Stimulated activated CD4-positive, alpha-beta T cell treated with anti-CD3 and anti-CD28 coated beads, Interleukin-2, amount 100 ng/mL, for 24 hours (primary cell): ENCODE measurements around the gene TPGS1.

Experiments used
- DNase-seq, 2 donors: peaks; one replicate each; pipeline ENCODE4 v3.0.0-alpha.2; 2020

TPGS1 gene

DNA sequence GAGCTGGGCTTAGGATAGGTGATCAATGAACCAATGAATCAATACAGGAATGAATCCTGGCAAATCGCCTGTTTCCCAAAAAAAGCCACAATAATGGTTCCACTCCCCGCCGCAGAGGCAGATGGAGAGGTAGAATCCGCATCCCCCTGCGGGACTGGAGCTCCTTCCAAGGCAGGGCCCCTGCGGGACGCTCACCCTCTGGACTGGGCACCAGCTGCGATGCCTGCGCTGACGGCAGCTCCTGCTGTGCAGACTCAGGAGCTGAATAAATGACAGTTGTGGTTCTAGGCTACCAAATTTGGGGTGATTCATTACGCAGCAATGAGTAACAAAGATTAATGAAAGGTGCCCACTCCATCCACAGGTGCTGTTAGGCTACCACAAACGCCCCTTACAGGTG lies 15.4 kb downstream of the TPGS1 start:
- no peak for DNase-seq

DNA sequence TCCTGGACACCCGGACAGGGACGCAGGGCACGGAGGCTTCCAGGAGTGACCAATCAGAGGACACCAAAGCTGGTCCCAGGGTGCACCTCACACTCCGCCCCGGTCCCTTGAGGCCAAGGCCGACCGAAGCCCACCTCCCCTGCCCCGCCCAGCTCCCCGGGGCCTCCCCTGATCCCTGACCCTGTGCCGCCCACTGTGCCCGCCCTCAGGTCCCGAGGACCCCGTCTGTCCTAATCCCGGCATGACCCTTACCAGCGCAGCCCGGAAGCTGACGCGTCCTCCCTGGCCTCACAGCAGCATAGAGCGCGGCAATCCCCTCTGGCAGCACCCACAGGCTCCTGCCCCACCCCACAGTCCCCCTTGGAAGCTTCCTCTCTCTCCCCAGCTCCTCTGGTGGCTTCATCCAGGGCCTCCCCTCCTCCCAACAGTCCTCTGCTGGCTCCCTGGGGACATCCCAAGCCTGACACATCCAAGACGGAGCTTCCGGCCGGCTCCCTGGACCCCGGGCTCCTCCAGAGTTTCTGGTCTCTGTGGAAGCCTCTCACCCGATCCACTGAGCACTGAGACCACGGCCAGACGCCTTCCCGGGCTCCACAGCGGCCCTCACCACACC lies 16.9 kb downstream of the TPGS1 start:
- DNase-seq, result no peak

DNA sequence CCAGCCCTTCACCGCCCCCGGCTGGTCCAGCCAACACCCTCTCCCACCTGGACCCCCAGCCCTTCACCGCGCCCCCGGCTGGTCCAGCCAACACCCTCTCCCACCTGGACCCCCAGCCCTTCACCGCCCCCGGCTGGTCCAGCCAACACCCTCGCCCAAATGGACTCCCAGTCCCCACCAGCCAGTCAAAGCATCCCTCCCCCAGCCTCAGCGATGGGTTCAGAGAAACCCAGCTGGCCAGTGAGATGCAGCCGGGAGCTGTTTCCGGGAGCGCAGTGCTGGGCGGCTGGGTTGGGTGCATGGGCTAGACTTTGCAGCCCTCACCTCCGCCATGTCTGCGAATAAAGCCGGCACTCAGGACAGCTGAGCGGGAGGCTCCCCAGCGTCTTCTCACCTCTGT lies 17.7 kb downstream of the TPGS1 start:
- no peak for DNase-seq

DNA sequence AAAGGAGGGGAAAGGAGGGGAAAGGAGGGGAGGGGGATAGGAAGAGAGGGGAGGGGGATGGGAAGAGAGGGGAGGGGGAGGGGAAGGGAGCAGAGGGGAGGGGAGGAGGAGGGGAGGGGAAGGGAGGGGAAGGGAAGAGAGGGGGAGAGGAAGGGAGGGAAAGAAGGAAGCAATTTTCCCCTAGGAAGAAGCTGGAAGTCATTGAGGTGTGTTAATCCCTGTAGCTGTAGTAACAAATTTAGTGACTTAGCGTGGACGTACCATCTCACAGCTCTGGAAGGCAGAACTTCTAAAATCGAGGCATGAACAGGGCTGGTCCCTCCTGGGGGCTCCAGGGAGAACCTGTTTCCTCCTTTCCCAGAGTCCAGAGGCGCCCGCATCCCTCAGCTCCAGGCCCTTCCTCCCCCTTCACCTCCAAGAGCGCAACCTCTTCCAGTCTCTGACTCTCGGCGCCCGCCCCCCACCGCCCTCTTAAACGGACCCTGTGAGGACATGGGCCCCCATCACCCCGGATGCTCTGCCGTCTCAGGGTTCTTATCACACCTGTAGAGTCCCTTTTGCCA lies 18.6 kb downstream of the TPGS1 start:
- no peak for DNase-seq

DNA sequence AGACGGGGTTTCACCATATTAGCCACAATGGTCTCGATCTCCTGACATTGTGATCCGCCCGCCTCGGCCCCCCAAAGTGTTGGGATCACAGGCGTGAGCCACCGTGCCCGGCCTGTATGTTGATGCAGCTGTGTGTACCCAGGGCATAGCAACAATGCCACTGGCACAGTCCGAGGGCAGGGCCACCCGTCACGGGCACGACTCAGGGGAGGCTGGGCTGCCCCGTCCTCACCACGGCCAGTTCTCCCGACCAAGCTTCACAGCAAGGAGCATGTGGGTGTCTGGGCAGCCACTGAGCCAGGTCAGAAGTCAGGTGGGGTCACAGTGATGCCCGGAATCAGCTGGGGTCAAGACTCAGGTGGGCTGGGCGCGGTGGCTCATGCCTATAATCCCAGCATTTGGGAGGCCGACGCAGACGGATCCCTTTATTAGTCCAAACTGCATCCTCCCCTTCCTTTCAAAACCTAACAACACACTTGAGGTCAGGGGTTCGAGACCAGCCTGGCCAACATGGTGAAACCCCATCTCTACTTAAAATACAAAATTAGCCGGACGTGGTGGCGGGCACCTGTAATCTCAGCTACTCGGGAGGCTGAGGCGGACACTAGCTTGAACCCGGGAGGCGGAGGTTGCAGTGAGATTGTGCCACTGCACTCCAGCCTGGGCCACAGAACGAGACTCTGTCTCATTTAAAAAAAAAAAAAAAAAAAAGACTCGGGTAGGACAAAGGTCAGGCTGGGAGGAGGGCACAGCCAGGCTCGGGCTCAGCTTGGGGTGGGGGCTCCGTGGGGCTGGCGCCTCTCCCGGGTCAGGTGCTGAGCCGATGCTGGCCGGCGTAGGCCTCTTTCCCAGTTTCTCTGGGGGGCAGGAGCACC lies 23.1 kb downstream of the TPGS1 start:
- DNase-seq, result no peak

DNA sequence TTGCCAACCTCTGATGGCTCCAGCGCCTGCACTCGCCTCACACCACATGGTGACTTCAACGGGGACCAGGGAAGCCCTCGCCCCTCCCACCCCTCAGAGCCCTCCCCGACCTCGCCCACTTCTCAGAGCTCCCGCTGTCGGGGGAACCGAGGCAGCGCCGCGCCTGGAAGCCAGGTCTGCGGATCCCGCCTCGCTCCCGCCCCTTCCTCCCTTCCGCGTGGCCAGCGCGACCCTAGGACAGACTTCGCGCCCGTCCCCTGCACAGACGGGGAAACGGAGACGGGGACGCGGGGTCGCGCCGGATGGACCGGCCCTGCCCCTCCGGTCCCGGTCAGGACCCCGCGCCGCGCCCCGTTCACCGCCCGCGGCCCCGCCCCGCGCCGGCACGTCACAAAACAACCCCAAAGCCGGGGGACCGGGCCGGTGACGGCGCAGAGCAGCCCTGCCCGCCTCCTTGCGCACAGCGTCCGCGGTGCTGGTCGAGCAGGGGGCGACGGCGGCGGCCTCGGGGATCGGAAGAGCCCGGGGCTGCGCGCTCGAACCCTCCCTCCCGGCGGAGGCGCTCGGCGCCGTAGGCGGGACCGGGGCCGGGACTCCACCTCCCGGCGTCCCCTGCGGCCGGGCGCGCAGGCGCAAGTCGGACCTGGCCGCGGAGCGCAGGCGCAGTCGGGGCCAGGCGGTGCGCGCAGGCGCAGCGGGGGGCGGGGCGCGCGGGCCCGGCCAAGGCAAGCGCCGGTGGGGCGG lies 23.9 kb downstream of the TPGS1 start:
- peak; percentile 87 to 89 for DNase-seq

DNA sequence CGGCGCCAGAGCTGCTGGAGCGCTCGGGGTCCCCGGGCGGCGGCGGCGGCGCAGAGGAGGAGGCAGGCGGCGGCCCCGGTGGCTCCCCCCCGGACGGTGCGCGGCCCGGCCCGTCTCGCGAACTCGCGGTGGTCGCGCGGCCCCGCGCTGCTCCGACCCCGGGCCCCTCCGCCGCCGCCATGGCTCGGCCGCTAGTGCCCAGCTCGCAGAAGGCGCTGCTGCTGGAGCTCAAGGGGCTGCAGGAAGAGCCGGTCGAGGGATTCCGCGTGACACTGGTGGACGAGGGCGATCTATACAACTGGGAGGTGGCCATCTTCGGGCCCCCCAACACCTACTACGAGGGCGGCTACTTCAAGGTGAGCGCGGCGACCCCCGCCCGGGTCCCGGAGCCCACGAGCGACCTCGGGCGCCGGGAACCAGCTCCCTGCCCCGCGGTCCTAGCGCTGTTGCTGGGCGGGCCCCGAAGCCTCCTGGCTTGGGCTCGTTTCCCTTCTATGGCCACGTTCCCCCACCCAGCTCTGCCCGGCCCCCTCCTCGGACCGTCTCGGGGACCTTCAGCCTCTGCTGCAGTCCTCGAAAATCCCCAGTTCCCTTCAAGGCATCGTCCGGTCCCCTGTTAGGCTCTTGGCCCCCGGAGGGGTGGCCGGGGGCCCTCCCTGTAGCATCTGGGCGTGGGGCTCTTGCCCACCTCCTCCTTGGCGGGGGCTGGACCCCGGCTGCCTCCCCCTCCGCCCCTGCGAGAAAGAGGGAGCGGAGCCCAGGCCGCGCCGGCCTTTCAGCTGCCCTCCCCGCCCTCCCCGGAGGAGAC lies 24.7 kb downstream of the TPGS1 start, which contains the start of gene CDC34:
Gene CDC34 (plus strand): TSS at position 8 of the 808 bp plus-strand sequence. CDS start 172 bp downstream, at position 180.
- peak in 1 of 2 donors; percentile 32 for DNase-seq

DNA sequence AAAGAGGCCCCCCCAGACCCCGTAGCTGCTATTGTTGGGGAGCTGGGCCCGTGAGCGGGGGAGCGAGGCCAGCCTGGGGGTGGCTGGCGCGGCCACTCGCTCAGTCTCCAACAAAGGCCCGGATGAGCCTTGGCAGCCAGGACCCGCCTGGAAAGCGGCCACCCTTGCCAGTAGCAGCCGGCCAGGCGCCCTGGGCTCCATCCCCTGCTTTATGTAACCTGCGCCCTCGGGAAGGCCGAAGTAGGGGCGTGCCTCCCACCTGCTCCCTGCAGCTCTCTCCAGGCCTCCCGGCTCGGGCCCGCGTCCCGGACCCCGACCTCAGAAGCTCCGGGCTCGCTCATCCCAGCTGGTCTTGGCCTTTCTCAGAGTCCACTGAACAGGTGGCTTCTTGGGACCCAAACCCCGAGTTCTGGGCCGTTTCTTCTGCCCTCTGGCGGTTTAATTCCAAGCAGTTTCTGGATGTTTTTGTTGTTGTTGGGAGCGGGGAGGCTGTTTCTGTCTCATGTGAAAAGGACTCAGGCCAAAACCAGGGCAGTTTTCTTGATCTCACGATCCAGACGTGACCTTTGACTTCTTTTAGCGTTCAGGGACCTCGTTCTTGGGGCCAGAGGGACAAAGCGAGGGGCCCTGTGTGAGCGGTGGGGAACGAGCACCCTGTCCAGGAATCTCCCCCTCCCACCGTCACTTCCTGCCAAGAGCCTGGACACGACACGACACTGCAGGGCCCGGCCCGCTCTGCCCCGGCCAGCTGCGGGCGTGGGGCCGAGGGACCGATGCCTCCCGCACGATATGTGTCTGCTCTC lies 25.5 kb downstream of the TPGS1 start:
- peak in 1 of 2 donors; percentile 47 for DNase-seq

DNA sequence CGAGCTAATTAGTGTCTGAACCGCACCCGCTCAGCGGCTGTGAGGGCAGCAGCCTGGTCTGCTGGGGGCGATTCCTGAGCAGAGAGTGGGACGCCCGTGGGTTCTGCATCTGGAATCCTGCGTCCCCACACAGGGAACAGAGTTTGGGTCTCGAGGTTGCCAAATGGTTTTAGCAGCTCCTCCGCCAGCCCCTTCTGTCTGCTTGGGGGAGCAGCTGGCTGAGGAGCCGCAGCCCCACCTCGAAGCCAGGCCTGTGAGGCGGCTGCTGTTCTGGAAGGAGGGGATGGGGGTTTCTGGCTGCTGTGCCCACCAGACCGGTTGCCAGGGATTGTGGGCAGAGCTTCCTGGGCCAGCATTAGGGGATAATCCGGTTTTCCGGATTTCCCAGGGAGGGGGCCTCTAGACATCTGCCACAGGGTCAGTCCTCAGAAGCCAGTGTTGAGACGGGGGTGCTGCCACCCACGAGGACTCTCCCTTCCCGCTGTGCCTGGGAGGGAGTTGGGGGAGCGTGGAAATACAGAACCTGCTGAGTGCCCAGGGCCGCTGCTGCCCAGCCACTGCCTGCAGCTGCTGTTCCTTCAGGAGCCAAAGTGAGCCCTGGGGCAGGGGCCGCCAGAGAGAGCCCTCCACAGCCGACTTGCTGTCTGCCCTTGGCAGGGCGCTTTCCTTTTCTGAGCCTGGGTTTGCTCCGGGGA lies 26.2 kb downstream of the TPGS1 start:
- no peak for DNase-seq

DNA sequence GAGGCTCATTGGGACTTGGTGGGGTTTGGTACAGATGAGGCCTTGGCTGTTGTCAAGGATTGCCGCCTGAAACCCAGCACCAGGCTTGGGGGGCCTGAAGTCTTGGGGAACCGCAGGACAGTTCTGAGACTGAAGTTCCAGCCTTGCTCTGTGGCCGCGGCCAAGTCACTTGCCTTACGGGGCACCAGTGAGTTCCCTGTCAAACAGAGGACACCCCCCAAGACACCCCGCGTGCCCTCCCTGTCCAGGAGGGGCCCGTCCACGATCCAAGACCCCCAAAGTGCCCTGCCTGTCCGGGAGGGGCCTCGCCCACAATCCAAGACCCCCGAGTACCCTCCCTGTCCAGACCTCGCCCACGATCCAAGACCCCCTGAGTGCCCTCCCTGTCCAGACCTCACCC lies 26.8 kb downstream of the TPGS1 start:
- DNase-seq, result no peak

DNA sequence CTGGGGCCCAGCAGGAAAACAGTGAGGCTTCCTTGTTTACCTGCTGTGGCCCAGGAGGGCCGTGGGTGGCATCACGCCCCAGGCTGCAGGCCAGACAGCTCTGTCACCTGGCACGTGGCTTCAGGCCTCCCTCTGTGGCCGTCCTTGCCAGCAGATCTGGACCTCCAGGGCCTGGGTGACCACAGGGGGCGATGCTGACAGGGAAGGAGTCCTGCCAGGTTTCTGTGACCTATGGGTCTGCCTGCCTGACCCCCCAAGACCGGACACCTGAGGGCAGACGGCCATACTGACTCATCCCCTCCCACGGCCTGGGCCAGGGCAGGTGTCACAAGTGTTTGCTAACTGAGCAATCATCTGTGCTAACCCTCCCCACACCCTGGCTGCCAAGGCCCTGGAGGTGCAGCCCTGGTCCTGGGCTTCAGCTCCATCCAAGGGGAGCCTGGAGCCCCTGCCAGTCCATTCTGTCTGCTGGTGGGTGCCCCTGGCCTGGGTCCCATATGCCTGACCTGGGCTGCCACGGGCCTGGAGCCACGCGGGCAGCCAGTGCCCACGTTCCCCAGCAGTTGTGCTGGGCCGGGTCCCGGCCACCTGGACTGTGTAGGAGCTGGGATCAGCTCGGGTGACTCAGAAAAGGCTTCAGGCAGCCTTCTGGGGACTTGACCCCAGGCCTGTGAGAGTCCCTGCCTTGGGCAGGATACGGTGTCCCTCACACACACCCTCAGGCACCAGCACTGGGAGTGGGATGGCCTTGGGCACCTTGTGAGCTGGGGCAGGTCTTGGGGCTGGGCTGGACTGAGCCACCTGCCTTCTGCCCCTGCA lies 27.9 kb downstream of the TPGS1 start:
- no peak for DNase-seq

DNA sequence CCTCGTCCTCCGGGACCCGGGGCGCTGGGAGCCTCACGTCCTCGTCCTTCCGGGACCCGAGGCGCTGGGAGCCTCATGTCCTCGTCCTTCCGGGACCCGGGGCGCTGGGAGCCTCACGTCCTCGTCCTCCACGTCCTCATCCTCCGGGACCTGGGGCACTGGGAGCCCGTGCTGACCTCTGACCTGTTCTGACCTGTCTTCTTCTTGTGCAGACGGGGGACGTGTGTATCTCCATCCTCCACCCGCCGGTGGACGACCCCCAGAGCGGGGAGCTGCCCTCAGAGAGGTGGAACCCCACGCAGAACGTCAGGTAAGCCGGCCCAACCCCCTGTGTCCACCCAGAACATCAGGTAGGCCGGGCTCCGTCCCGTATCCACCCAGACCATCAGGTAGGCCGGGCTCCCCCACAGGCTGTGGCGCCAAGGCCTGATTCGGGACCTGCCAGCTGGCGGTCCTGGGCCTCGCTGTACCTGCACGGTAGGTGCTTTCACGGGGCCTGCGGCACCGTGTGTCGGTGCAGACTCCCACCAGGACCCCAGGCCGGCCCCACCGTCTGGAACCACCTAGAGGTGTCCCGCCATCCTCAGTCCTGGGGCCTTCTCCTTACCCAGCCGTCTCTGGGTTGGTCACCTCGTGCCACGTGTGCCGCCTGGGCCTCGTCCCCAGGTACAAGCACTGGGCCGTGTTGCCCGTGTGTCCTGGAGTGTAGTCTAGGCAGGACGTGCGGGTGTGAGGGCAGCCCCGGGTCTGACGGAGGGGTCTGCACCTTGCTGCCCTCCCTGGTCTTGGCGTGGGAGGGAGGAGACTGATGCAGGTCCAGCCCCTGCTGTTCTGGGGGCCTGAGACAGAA lies 29.0 kb downstream of the TPGS1 start:
- no peak for DNase-seq

DNA sequence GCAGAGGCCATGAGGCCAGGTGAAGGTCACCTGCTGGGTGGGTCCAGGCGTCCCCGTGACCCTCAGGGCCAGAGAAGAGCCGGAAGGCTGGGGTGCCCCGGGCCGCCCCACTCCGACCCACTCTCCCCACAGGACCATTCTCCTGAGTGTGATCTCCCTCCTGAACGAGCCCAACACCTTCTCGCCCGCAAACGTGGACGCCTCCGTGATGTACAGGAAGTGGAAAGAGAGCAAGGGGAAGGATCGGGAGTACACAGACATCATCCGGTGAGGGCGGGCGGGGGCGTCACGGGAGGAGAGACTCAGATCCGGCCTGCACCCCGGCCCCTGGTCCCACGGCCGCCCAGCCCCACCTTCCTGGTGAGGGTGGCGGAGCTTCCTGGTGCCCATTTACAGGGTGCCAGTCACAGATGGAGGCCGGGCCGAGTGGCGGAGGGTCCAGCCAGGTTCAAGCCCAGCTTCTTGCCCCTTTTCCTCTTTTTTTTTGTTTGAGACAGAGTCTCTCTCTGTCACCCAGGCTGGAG lies 29.6 kb downstream of the TPGS1 start:
- DNase-seq, result no peak

DNA sequence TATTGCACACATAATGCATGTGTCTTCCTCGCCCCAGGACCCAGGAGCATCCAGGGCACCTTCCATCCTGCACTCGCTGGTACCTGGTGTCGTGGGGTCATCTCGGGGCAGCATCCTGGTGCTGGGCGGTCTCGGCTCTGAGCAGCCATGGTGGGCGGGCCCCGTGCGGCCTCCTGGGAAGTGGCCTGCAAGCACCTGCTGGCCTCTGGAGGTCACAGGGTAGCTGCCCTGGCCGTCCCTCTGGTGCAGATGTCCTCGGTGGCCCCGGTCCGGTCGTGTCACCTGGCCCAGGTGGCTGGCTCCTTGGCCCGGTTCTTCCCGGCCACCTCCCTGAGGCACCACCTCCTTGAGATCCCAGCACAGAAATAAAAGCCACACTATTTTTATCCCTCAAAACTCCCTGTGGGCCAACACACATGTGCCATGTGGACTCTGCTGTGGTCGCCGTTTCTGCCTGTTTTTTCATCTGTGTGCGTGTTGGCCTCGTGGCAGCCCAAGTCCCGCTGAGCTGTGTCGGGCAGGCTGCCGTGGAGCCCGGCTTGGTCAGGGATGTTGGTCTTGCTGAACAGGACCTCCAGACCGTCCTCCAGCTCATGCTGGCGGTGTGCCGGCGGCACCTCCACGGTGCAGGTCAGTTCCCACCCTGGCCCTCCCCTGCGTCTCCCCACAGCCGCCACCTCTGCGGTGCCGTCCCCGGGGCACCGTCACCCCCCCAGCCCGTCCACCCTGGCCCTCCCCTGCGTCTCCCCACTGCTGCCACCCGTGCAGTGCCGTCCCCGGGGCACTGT lies 31.5 kb downstream of the TPGS1 start:
- no peak for DNase-seq

DNA sequence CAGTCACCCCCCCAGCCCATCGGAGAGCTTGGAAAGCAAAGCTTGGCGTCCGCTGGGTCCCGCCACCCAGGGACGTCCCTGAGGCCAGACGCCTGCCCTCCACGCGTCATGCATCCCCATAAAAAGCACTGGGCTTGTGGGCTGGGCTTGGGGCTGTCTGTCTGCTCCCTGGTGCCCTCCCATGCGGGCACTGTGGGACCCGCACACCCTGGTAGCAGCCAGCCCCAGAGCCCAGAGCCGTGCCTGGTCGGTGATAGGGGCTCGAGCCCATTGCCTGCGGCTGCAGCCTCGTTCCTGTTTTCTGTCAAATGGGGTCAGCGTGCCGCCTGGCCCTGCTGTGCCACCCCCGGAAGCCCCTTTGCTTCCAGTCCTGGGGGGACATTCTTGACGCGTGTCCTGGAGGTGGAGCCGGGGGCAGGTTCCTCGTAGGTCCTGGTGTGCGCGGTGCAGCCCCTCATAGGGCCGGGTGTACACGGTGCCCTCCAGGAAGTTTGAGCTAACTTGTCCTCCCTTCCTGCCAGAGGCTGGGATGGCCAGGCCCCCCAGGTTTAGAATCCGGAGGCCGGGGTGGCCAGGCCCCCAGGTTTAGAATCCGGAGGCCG lies 32.2 kb downstream of the TPGS1 start:
- no peak for DNase-seq

DNA sequence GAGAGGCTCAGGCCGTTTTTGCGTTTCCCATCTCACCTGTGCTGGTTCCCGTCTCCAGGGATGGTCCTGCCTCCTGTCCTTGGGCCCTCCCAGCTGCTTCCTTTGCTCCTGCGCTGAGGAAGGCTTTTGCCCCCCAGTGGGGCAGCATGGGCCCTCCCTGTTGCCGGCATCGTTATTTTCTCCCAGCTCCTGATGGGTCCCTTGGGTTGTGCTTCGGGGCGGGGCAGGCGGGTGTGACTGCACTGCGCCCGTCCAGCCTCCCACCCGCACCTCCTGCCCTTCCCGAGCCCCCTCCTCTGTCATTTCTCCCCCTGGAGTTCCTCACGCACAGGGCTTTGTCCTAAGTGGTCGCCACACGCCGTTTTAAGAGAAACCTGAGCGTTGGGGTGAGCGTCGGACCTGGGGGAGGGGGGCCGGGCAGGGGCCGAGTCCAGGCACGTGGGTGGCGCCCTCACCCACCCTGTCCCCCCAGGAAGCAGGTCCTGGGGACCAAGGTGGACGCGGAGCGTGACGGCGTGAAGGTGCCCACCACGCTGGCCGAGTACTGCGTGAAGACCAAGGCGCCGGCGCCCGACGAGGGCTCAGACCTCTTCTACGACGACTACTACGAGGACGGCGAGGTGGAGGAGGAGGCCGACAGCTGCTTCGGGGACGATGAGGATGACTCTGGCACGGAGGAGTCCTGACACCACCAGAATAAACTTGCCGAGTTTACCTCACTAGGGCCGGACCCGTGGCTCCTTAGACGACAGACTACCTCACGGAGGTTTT lies 33.8 kb downstream of the TPGS1 start:
- DNase-seq, result no peak

DNA sequence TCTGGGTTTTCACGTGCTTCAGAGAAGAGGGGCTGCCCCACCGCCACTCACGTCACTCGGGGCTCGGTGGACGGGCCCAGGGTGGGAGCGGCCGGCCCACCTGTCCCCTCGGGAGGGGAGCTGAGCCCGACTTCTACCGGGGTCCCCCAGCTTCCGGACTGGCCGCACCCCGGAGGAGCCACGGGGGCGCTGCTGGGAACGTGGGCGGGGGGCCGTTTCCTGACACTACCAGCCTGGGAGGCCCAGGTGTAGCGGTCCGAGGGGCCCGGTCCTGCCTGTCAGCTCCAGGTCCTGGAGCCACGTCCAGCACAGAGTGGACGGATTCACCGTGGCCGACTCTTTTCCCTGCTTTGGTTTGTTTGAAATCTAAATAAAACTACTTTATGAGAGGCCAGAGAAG lies 34.4 kb downstream of the TPGS1 start:
- no peak for DNase-seq
